ENCODE measurements around the gene TREML2. TPM values are rescaled to one million over a fixed set of nuclear protein-coding genes. Genes with fewer than 3 reads are reported as not detected.

The TREML2 gene
- total and polyA plus RNA-seq, 9 of the 15 experiments (the other 6 are each of a cell fraction or from before 2014, with no cell fraction given) = 0.20 to 2.9 (median 1.4) TPM

GRCh38 chr6:41162687-41163418, 38.1 kb downstream of the TREML2 start, which contains the start of gene TREM2:
TSS of gene TREM2 (minus strand) at chr6:41163116. CDS start at chr6:41163082, 34 bp downstream.
- intact Hi-C loops (cut with micrococcal nuclease) (no loop called here), in situ Hi-C loops (cut with MboI) (no loop called here)
- no peak for ATAC-seq
- no TSS peak for BruUV-seq (replicated peaks)
- TF ChIP-seq NR1H2 (CRISPR knock-in tag; IDR thresholded peaks at IDR 0.05) (no peak), CEBPG (CRISPR knock-in tag; IDR thresholded peaks at IDR 0.05) (no peak), CEBPG (tag; conservative IDR thresholded peaks at IDR 0.05 in 1 of 2, IDR thresholded peaks at IDR 0.05 in 1 of 2) (peak in 1 of 2 experiments; percentile 16; a peak in 1 of 4 replicates)
- Histone ChIP-seq H3K9ac (ENCODE audit: insufficient read depth in 1 of 2, low read depth in 2 of 2, low read length in 2 of 2) (0 out of 4 replicates have a peak within 1 kb of the TSS, but pooled peaks of 1 of the 2 experiments have one; percentile 4), H3K9me1 (ENCODE audit: control insufficient read depth, insufficient read depth, low read length) (no peaks in the 10 kb centered on the region), H3K36me3 (ENCODE audit: control insufficient read depth, insufficient read depth, low read length) (no peaks in the 10 kb centered on the region), H3K4me3 (no peak within 1 kb of the TSS), H2AFZ (ENCODE audit: low read depth, low read length) (no peak within 1 kb of the TSS), H3K79me2 (ENCODE audit: control insufficient read depth, insufficient read depth, low read length) (no peaks in the 10 kb centered on the region), H3K27me3 (ENCODE audit: control insufficient read depth in 2 of 2, insufficient read depth in 2 of 2, low read length in 2 of 2) (peaks cover 12 to 59% of the 10 kb centered on the region in 2 experiments; a peak in 4 of 5 replicates), H3K4me1 (replicated peaks in 1 of 2; ENCODE audit: control insufficient read depth in 2 of 2, insufficient read depth in 2 of 2, low read length in 2 of 2) (no peaks in the 10 kb centered on the region), H3K27ac (ENCODE audit: extremely low read depth, low read depth, low read length) (no peak within 1 kb of the TSS), H3K9me3 (replicated peaks; ENCODE audit: control insufficient read depth, insufficient read depth, low read depth, low read length) (no peaks in the 10 kb centered on the region), H3K4me2 (ENCODE audit: insufficient read depth, low read length) (no peak within 1 kb of the TSS), H4K20me1 (replicated peaks; ENCODE audit: control insufficient read depth, insufficient read depth, low read length) (peaks cover 10% of the 10 kb centered on the region; the same call in 1 of the 2 replicates)
- WGBS (ENCODE audit: insufficient coverage, low coverage, missing lambda C conversion rate) = 2% methylated on average over 10 of the region's 10 CpGs
- FAIRE-seq = no peak
- ChIA-PET CTCF (ENCODE audit: low intra/inter-chr PET ratio) (no interaction called here), POLR2A (interaction anchor here (0.6 kb wide), 1 partner anchor 14 kb away, joined by 4 read pairs; no protein-coding TSS in a partner anchor)
- no peak for DNase-seq (ENCODE audit: extremely low read depth in 1 of 4, low spot score in 3 of 4)

Data from K562 (cell line).